SK-N-SH treated with all-trans-retinoic acid at 6 μM for 48 hours (cell line): Measurements from ENCODE around the gene STAC3.

Experiments
- ATAC-seq: fragments of 200-7000 bp; cut with Tn5 transposase; 3 replicates; pipeline ENCODE4 v1.9.1; 2020; ENCODE audit warnings: mild to moderate bottlenecking, moderate library complexity
- ARNTL ChIP-seq: fragments of 450-650 bp; formaldehyde crosslinking; IDR thresholded peaks from 2 replicates; pipeline ENCODE4 v1.5.0; 2020; ENCODE audit warnings: low read depth, mild to moderate bottlenecking, moderate library complexity, borderline replicate concordance
- BACH2 ChIP-seq: fragments of 250-450 bp; sonication (Bioruptor Pico); IDR thresholded peaks from 2 replicates; pipeline ENCODE4 v1.9.0; 2021; ENCODE audit warnings: mild to moderate bottlenecking, borderline replicate concordance
- CSDC2 ChIP-seq: fragments of 250-450 bp; sonication (Bioruptor Pico); IDR thresholded peaks from 2 replicates; pipeline ENCODE4 v1.5.0; 2020; ENCODE audit warnings: mild to moderate bottlenecking, moderate library complexity
- ESRRG ChIP-seq: fragments of 250-450 bp; sonication (Bioruptor Pico); IDR thresholded peaks from 2 replicates; pipeline ENCODE4 v1.6.1; 2021; ENCODE audit warnings: mild to moderate bottlenecking
- GLIS3 ChIP-seq: fragments of 250-450 bp; sonication (Bioruptor Pico); IDR thresholded peaks from 2 replicates; pipeline ENCODE4 v1.5.0; 2020; ENCODE audit warnings: mild to moderate bottlenecking, moderate library complexity
- ISL1 ChIP-seq: fragments of 250-450 bp; sonication (Bioruptor Pico); IDR thresholded peaks from 2 replicates; pipeline ENCODE4 v2.1.2; 2022; ENCODE audit warnings: mild to moderate bottlenecking, moderate library complexity
- PPARA ChIP-seq: fragments of 250-450 bp; sonication (Bioruptor Pico); IDR thresholded peaks from 2 replicates; pipeline ENCODE4 v1.5.0; 2020; ENCODE audit warnings: mild to moderate bottlenecking, borderline replicate concordance
- RARB ChIP-seq: fragments of 250-450 bp; sonication (Bioruptor Pico); IDR thresholded peaks from 2 replicates; pipeline ENCODE4 v1.8.0; 2021; ENCODE audit warnings: mild to moderate bottlenecking, moderate library complexity
- SNAI2 ChIP-seq: fragments of 250-450 bp; sonication (Bioruptor Pico); IDR thresholded peaks from 2 replicates; pipeline ENCODE4 v1.5.0; 2020; ENCODE audit warnings: mild to moderate bottlenecking, moderate library complexity
- TCF4 ChIP-seq: fragments of 250-450 bp; sonication (Bioruptor Pico); IDR thresholded peaks from 2 replicates; pipeline ENCODE4 v1.8.0; 2021; ENCODE audit warnings: mild to moderate bottlenecking, moderate library complexity, borderline replicate concordance
- ZC3H10 ChIP-seq: fragments of 250-450 bp; sonication (Bioruptor Pico); IDR thresholded peaks from 2 replicates; pipeline ENCODE4 v1.5.1; 2021; ENCODE audit warnings: mild to moderate bottlenecking, moderate library complexity
- ZFP3 ChIP-seq: fragments of 250-450 bp; sonication (Bioruptor Pico); IDR thresholded peaks from 2 replicates; pipeline ENCODE4 v1.5.0; 2020; ENCODE audit warnings: mild to moderate bottlenecking, moderate library complexity
- ZFP30 ChIP-seq: fragments of 450-650 bp; formaldehyde crosslinking; IDR thresholded peaks from 2 replicates; pipeline ENCODE4 v1.5.0; 2022; ENCODE audit warnings: mild to moderate bottlenecking, moderate library complexity
- ZNF565 ChIP-seq: fragments of 450-650 bp; formaldehyde crosslinking; conservative IDR thresholded peaks from 2 replicates; pipeline ENCODE4 v1.5.0; 2020; ENCODE audit warnings: low read depth, mild to moderate bottlenecking, moderate library complexity
- ZNF8 ChIP-seq: fragments of 450-650 bp; formaldehyde crosslinking; IDR thresholded peaks from 2 replicates; pipeline ENCODE4 v1.5.0; 2020; ENCODE audit warnings: mild to moderate bottlenecking, moderate library complexity
- TF ChIP-seq, protein P1 (sequence below): fragments of 250-450 bp; sonication (Bioruptor Pico); IDR thresholded peaks from 2 replicates; pipeline ENCODE4 v1.8.0; 2021; ENCODE audit warnings: low read depth, mild to moderate bottlenecking, moderate library complexity, borderline replicate concordance
- TF ChIP-seq, protein P2 (sequence below): fragments of 250-450 bp; sonication (Bioruptor Pico); IDR thresholded peaks from 2 replicates; pipeline ENCODE4 v1.5.0; 2020; ENCODE audit warnings: mild to moderate bottlenecking, moderate library complexity

The STAC3 gene

DNA sequence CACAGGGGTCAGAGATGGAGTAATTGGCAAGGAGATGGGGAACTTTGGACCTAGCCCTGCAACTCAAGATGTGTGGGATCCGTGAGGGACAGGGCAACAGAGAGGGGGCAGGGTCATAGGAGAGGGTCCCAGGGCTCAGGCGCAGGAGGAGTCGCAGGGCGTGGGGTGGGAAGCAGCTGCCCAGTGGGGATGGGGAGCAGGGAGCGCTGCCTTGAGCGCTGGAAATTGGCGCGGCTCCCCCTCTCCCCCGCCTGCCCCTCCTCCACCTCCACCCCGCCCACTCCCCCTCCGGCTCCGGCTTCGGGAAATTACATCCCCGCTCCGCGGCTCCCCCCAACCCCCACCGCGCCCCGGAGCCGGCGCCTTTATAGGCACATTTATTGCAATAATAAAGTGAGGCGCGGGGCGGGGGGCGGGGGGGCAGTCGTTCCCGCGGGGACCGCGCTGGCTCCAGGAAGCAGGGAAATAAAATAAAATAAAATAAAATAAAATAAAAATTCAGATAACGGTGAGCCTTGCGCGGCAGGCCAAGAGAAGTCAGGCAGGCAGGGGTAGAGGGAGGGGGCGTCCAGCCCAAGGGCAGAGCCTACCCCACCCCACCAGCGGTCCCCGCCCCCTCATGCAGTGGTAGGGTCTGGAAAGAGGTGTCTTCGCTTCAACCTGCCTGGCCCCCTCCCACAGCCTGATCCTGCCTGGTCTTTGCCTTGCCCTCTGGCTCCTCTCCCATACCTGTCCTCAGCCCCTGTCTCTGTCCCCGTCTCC lies 30.8 kb downstream of the STAC3 start:
- no peak for ATAC-seq
- TF ChIP-seq GLIS3 (no peak), TCF4 (CRISPR knock-in tag) (no peak), PPARA (CRISPR knock-in tag) (no peak), BACH2 (CRISPR knock-in tag) (no peak), ARNTL (CRISPR knock-in tag) (no peak), CSDC2 (CRISPR knock-in tag) (no peak)
- TF ChIP-seq, protein P1, sequence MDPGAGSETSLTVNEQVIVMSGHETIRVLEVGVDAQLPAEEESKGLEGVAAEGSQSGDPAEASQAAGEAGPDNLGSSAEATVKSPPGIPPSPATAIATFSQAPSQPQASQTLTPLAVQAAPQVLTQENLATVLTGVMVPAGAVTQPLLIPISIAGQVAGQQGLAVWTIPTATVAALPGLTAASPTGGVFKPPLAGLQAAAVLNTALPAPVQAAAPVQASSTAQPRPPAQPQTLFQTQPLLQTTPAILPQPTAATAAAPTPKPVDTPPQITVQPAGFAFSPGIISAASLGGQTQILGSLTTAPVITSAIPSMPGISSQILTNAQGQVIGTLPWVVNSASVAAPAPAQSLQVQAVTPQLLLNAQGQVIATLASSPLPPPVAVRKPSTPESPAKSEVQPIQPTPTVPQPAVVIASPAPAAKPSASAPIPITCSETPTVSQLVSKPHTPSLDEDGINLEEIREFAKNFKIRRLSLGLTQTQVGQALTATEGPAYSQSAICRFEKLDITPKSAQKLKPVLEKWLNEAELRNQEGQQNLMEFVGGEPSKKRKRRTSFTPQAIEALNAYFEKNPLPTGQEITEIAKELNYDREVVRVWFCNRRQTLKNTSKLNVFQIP (CRISPR knock-in tag), result no peak

DNA sequence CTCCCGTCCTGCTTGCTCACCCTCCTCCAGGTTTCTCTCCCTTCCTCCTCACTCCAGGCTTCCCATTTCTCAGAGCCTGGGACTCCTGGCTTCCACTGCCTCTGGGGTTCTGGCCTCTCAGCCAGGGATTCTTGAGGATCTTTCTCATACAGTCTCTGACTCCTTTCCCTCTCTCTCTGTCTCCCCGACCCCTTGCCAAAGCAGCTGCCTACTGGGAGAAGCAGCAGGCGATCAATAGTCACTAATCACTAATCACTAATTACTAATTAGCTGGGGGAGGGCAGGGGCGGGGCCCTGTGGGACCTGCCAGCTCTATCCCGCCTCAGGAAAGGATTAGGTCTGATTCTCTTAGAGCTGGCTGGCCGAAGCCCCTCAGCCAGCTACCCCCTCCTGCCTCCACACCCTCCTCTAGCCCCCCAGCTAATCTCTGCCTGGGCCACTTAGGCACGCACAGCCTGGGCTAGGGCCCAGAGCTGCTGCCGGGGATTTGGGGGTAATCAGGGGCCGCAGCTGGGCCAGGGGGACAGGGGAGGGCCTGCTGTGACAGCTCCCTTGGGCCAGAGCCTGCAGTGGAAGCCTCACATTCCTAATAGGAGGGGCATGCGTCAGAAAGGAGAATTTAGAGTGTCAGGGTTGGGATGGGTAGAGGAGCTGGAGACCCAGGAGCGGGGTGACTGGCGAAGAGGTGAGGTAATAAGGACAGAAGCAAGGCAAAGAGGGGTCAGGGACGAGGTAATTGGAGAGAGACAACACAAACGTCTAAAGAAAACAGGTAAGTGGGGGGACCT lies 31.6 kb downstream of the STAC3 start:
- ATAC-seq, result no peak
- TF ChIP-seq, protein P1 (CRISPR knock-in tag), result no peak
- TF ChIP-seq, protein P2, sequence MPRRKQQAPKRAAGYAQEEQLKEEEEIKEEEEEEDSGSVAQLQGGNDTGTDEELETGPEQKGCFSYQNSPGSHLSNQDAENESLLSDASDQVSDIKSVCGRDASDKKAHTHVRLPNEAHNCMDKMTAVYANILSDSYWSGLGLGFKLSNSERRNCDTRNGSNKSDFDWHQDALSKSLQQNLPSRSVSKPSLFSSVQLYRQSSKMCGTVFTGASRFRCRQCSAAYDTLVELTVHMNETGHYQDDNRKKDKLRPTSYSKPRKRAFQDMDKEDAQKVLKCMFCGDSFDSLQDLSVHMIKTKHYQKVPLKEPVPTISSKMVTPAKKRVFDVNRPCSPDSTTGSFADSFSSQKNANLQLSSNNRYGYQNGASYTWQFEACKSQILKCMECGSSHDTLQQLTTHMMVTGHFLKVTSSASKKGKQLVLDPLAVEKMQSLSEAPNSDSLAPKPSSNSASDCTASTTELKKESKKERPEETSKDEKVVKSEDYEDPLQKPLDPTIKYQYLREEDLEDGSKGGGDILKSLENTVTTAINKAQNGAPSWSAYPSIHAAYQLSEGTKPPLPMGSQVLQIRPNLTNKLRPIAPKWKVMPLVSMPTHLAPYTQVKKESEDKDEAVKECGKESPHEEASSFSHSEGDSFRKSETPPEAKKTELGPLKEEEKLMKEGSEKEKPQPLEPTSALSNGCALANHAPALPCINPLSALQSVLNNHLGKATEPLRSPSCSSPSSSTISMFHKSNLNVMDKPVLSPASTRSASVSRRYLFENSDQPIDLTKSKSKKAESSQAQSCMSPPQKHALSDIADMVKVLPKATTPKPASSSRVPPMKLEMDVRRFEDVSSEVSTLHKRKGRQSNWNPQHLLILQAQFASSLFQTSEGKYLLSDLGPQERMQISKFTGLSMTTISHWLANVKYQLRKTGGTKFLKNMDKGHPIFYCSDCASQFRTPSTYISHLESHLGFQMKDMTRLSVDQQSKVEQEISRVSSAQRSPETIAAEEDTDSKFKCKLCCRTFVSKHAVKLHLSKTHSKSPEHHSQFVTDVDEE, result no peak
- TF ChIP-seq ARNTL (CRISPR knock-in tag) (no peak), ZFP3 (no peak), ZNF565 (CRISPR knock-in tag) (no peak), ZC3H10 (CRISPR knock-in tag) (no peak), ZNF8 (CRISPR knock-in tag) (no peak), GLIS3 (no peak)

DNA sequence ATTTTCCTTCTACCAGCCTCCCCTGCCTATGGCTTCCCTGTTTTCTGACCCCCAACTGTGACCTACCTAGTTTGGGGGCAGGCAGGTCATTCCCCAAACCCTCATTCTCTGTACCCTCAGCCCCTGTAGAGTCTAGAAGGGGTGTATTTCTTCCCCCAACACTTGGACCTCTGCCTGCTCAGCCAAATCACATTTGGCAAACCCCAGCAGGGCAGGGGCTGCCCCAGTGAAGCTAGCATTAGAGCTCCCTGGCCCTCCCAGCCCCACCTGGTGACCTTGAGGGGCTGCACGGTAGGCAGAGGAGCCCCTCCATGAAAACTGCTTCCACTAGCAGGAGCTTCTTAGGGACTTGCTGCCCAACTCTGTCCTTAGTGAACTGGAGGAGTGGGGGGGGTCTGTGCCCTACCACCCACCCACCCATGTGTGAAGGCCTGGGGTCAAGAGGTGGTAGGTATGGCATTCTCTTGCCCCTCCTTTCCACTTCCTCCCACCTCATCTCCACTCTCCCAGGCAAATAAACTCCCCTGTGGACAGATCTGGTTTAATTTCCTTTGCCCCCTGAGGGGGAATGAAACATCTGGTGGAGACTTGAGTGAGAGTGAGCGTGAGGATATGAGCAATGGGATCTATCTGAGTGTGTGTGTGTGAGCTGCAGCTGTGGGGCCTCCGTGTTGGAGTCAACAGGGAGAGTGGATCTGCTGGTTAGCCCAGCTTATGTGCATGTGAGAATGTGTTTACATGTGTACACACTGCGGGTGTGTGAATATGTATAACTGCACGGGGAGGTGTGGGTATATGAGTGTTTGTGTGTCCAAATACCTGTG lies 32.7 kb downstream of the STAC3 start:
- ATAC-seq, result no peak

DNA sequence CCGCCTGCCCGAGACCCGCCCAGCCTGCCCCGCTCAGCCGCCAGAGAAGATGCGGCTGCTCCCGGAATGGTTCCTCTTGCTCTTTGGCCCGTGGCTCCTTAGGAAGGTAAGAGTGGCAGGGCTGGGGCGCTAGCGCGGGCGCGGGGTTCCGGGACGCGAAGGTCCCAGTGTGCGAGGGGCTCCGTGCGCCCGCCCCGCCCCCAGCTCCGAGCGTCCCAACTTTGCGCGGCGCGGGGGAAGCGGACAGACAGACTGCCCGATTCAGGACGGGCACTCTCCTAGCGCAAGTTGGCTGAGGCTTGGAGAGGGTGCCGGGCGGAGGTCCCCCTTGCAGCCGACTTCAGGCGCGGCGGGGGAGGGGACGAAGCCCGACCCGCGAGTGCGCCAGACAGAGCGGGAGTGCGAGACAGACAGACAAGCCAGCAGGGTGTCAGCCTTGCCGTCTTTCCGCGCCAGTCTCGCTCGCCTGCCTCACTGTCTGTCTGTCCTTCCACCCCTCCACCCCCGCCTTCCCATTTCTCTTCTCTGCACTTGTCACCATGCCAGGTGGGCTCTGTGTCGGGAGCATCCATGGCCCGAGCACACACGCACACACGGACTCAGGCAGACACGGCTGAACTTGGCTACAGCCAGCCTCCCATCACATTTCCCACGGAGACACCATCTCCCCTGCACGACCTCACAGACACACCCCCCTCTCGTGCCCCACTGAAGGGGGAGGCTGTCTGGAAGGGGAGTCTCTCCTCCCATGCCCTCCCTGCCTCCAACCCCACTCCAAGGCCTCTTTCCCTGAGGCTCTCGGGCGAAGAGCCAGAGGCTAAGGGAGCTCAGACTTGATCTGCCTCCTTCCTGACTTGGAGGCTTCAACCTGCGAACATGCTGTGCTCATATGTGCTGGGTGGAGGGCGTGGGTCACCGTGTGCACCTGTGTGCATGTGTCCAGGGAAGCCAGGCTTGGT lies 33.8 kb downstream of the STAC3 start:
- TF ChIP-seq RARB (CRISPR knock-in tag) (no peak), ESRRG (CRISPR knock-in tag) (no peak)
- TF ChIP-seq, protein P2, result no peak
- TF ChIP-seq, all 23 proteins: peak for 0
- ATAC-seq, result peak; percentile 4; the same call in 1 of the 3 replicates

More for the DNA sequence above, 32.7 kb downstream of the STAC3 start:
- no peak for TF ChIP-seq RARB (CRISPR knock-in tag)
- TF ChIP-seq ISL1 (CRISPR knock-in tag), result no peak
- TF ChIP-seq CSDC2 (CRISPR knock-in tag), result no peak
- no peak for TF ChIP-seq GLIS3
- no peak for TF ChIP-seq ZFP30
- TF ChIP-seq SNAI2, result no peak
- TF ChIP-seq ARNTL (CRISPR knock-in tag), result no peak
- TF ChIP-seq TCF4 (CRISPR knock-in tag), result no peak
